ENCODE measurements around the gene SLC35E4.
"Not testable (repeated sequence)": the region's sequence is repeated elsewhere in the genome, so short reads cannot be mapped to it uniquely, and the experiment has no call there.

GRCh38 chr22:30679895-30680690, 44.5 kb downstream of the SLC35E4 start:
- TF ChIP-seq POLR2A, CTCF (IDR thresholded peaks at IDR 0.05): not testable (repeated sequence)
